ENCODE data around the gene ATAT1. TPM values are rescaled to one million over a fixed set of nuclear protein-coding genes. Genes with fewer than 3 reads are reported as not detected.
A peak's percentile ranks its signal among the peaks of the same experiment; 100 is the strongest.

ATAT1 gene
- total and polyA plus RNA-seq, 2 of the 13 experiments (the other 11 are each of a cell fraction or from before 2014, with no cell fraction given) = 9.2 to 23.6 TPM

DNA sequence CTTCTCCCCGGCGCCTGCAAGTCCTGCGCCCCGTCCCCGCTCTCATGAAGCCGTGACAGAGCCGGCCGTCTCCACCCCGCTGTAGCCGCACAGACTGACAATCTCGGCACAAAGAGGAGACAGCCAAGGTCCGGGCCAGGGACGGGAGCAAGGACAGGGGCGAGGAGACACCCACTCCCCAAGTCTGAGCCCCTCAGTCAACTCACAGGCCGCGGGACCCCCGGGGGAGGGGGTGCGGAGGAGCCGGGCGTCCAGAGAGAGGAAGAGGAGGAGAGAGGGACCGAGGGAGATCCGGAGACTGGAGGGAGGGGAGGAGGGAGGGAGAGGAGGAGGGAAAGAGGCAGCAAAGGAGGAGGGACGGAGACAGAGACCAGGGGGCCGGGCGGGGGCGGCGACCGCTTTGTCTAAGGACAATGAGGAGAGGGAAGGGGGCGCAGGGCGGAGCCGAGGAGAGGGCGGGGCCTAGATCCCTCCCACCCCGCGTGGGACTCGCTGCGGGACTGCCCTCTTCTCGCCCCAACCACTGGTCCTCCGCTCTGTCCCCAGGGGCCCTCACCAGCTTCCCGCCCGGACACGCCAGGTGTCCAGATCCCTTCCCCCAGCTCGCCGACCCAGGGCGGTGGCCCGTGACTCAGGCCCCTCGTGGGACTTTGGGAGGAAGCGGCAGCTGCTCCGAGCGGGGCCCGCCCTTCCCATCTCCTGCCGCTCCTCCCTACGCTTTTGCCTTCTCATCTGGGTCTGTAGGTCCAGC is 60.4 kb downstream of the ATAT1 start (continued):
- TF ChIP-seq, protein P1, sequence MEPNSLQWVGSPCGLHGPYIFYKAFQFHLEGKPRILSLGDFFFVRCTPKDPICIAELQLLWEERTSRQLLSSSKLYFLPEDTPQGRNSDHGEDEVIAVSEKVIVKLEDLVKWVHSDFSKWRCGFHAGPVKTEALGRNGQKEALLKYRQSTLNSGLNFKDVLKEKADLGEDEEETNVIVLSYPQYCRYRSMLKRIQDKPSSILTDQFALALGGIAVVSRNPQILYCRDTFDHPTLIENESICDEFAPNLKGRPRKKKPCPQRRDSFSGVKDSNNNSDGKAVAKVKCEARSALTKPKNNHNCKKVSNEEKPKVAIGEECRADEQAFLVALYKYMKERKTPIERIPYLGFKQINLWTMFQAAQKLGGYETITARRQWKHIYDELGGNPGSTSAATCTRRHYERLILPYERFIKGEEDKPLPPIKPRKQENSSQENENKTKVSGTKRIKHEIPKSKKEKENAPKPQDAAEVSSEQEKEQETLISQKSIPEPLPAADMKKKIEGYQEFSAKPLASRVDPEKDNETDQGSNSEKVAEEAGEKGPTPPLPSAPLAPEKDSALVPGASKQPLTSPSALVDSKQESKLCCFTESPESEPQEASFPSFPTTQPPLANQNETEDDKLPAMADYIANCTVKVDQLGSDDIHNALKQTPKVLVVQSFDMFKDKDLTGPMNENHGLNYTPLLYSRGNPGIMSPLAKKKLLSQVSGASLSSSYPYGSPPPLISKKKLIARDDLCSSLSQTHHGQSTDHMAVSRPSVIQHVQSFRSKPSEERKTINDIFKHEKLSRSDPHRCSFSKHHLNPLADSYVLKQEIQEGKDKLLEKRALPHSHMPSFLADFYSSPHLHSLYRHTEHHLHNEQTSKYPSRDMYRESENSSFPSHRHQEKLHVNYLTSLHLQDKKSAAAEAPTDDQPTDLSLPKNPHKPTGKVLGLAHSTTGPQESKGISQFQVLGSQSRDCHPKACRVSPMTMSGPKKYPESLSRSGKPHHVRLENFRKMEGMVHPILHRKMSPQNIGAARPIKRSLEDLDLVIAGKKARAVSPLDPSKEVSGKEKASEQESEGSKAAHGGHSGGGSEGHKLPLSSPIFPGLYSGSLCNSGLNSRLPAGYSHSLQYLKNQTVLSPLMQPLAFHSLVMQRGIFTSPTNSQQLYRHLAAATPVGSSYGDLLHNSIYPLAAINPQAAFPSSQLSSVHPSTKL (CRISPR knock-in tag; IDR thresholded peaks at IDR 0.05) = peak; percentile 6; the same call in 1 of the 2 replicates
- TF ChIP-seq MAFG (CRISPR knock-in tag; IDR thresholded peaks at IDR 0.05) = no peak
- TF ChIP-seq, protein P2, sequence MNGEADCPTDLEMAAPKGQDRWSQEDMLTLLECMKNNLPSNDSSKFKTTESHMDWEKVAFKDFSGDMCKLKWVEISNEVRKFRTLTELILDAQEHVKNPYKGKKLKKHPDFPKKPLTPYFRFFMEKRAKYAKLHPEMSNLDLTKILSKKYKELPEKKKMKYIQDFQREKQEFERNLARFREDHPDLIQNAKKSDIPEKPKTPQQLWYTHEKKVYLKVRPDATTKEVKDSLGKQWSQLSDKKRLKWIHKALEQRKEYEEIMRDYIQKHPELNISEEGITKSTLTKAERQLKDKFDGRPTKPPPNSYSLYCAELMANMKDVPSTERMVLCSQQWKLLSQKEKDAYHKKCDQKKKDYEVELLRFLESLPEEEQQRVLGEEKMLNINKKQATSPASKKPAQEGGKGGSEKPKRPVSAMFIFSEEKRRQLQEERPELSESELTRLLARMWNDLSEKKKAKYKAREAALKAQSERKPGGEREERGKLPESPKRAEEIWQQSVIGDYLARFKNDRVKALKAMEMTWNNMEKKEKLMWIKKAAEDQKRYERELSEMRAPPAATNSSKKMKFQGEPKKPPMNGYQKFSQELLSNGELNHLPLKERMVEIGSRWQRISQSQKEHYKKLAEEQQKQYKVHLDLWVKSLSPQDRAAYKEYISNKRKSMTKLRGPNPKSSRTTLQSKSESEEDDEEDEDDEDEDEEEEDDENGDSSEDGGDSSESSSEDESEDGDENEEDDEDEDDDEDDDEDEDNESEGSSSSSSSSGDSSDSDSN (CRISPR knock-in tag; IDR thresholded peaks at IDR 0.05) = peak; percentile 58
- TF ChIP-seq ZNF12 (CRISPR knock-in tag; IDR thresholded peaks at IDR 0.05) = no peak
- no peak; the same call in none of the 2 replicates for TF ChIP-seq ZSCAN29 (CRISPR knock-in tag; conservative IDR thresholded peaks at IDR 0.05)
- no peak for TF ChIP-seq HNRNPH1 (optimal IDR thresholded peaks at IDR 0.05; ENCODE audit: low read depth, low read length)
- no peak for TF ChIP-seq PRMT3 (CRISPR knock-in tag; IDR thresholded peaks at IDR 0.05; ENCODE audit: borderline replicate concordance, low read depth)
- TF ChIP-seq ZNF652 (CRISPR knock-in tag; IDR thresholded peaks at IDR 0.05; ENCODE audit: borderline replicate concordance, low read depth) = no peak
- TF ChIP-seq, protein P3, sequence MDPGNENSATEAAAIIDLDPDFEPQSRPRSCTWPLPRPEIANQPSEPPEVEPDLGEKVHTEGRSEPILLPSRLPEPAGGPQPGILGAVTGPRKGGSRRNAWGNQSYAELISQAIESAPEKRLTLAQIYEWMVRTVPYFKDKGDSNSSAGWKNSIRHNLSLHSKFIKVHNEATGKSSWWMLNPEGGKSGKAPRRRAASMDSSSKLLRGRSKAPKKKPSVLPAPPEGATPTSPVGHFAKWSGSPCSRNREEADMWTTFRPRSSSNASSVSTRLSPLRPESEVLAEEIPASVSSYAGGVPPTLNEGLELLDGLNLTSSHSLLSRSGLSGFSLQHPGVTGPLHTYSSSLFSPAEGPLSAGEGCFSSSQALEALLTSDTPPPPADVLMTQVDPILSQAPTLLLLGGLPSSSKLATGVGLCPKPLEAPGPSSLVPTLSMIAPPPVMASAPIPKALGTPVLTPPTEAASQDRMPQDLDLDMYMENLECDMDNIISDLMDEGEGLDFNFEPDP (CRISPR knock-in tag; conservative IDR thresholded peaks at IDR 0.05) = no peak
- TF ChIP-seq MAFF (IDR thresholded peaks at IDR 0.05; ENCODE audit: low read depth, low read length) = no peak
- TF ChIP-seq, protein P4, sequence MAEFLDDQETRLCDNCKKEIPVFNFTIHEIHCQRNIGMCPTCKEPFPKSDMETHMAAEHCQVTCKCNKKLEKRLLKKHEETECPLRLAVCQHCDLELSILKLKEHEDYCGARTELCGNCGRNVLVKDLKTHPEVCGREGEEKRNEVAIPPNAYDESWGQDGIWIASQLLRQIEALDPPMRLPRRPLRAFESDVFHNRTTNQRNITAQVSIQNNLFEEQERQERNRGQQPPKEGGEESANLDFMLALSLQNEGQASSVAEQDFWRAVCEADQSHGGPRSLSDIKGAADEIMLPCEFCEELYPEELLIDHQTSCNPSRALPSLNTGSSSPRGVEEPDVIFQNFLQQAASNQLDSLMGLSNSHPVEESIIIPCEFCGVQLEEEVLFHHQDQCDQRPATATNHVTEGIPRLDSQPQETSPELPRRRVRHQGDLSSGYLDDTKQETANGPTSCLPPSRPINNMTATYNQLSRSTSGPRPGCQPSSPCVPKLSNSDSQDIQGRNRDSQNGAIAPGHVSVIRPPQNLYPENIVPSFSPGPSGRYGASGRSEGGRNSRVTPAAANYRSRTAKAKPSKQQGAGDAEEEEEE (CRISPR knock-in tag; IDR thresholded peaks at IDR 0.05; ENCODE audit: borderline replicate concordance) = no peak
- TF ChIP-seq ZNF180 (CRISPR knock-in tag; IDR thresholded peaks at IDR 0.05; ENCODE audit: borderline replicate concordance, low read depth) = no peak
- no peak for TF ChIP-seq HDAC6 (IDR thresholded peaks at IDR 0.05; ENCODE audit: low read depth, low read length)
- TF ChIP-seq, protein P5, sequence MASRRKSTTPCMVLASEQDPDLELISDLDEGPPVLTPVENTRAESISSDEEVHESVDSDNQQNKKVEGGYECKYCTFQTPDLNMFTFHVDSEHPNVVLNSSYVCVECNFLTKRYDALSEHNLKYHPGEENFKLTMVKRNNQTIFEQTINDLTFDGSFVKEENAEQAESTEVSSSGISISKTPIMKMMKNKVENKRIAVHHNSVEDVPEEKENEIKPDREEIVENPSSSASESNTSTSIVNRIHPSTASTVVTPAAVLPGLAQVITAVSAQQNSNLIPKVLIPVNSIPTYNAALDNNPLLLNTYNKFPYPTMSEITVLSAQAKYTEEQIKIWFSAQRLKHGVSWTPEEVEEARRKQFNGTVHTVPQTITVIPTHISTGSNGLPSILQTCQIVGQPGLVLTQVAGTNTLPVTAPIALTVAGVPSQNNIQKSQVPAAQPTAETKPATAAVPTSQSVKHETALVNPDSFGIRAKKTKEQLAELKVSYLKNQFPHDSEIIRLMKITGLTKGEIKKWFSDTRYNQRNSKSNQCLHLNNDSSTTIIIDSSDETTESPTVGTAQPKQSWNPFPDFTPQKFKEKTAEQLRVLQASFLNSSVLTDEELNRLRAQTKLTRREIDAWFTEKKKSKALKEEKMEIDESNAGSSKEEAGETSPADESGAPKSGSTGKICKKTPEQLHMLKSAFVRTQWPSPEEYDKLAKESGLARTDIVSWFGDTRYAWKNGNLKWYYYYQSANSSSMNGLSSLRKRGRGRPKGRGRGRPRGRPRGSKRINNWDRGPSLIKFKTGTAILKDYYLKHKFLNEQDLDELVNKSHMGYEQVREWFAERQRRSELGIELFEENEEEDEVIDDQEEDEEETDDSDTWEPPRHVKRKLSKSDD (CRISPR knock-in tag; IDR thresholded peaks at IDR 0.05; ENCODE audit: low read depth) = no peak
- TF ChIP-seq HNRNPLL (IDR thresholded peaks at IDR 0.05; ENCODE audit: low read depth, low read length, poor library complexity, severe bottlenecking) = peak; percentile 53
- TF ChIP-seq HDAC1 (CRISPR knock-in tag; IDR thresholded peaks at IDR 0.05) = no peak; the same call in 1 of the 2 replicates
